ENCODE results near the gene EFS. TPM values are rescaled to one million over a fixed set of nuclear protein-coding genes. Genes with fewer than 3 reads are reported as not detected.
"Not testable (repeated sequence)": the region's sequence is repeated elsewhere in the genome, so short reads cannot be mapped to it uniquely, and the experiment has no call there.

Gene EFS
- total and polyA plus RNA-seq, 2 donors (not counting 1 experiment from before 2014, with no cell fraction given), result not detected

GRCh38 chr14:23401291-23401690, 36.3 kb upstream of the EFS start:
- WGBS (ENCODE audit: insufficient coverage), result 87% methylated on average over 3 of the region's 4 CpGs
- DNase-seq, result no peak
- Histone ChIP-seq H3K4me1 (ENCODE audit: control insufficient read depth in 2 of 2, insufficient read depth in 2 of 2, low read length in 2 of 2) (peaks cover 1 to 7% of the 10 kb centered on the region in 2 donors), H3K27ac (ENCODE audit: low read length in 2 of 2) (no peak overlapping the region), H2AFZ (ENCODE audit: insufficient read depth, low read depth, low read length, poor library complexity, severe bottlenecking) (no peak overlapping the region), H3K9me3 (ENCODE audit: control extremely low read depth in 1 of 3, control insufficient read depth in 2 of 3, insufficient read depth in 1 of 3, low read length in 2 of 3) (no peaks in the 10 kb centered on the region), H3K4me2 (replicated peaks; ENCODE audit: low read depth, low read length, poor library complexity, severe bottlenecking) (no peak overlapping the region), H3K27me3 (replicated peaks in 1 of 4; ENCODE audit: control extremely low read depth in 1 of 4, control insufficient read depth in 3 of 4, insufficient read depth in 4 of 4, low read length in 3 of 4) (peaks cover 0 to 23% (median 4%) of the 10 kb centered on the region in 4 experiments), H4K20me1 (ENCODE audit: control insufficient read depth, insufficient read depth, low read length, poor library complexity, severe bottlenecking) (no peaks in the 10 kb centered on the region), H3K9ac (ENCODE audit: low read length) (no peak overlapping the region), H3K4me3 (ENCODE audit: control extremely low read depth in 1 of 5, extremely low read depth in 1 of 5, insufficient read depth in 1 of 5, low read depth in 2 of 5, low read length in 4 of 5) (no peak overlapping the region), H3K79me2 (ENCODE audit: control insufficient read depth, insufficient read depth, low read length) (no peaks in the 10 kb centered on the region), H3K36me3 (replicated peaks in 1 of 2; ENCODE audit: control extremely low read depth in 1 of 2, control insufficient read depth in 1 of 2, extremely low read depth in 1 of 2, insufficient read depth in 2 of 2, low read length in 1 of 2) (no peaks in the 10 kb centered on the region)
- ChIA-PET CTCF (no interaction called here), POLR2A (no interaction called here)
- H3K27ac Mint-ChIP-seq, result no peak overlapping the region
- H3K4me3 Mint-ChIP-seq, result no peak overlapping the region
- H3K9me3 Mint-ChIP-seq (ENCODE audit: insufficient read depth), result no peaks in the 10 kb centered on the region
- intact Hi-C loops (cut with micrococcal nuclease), result no loop called here
- TF ChIP-seq, protein P1, sequence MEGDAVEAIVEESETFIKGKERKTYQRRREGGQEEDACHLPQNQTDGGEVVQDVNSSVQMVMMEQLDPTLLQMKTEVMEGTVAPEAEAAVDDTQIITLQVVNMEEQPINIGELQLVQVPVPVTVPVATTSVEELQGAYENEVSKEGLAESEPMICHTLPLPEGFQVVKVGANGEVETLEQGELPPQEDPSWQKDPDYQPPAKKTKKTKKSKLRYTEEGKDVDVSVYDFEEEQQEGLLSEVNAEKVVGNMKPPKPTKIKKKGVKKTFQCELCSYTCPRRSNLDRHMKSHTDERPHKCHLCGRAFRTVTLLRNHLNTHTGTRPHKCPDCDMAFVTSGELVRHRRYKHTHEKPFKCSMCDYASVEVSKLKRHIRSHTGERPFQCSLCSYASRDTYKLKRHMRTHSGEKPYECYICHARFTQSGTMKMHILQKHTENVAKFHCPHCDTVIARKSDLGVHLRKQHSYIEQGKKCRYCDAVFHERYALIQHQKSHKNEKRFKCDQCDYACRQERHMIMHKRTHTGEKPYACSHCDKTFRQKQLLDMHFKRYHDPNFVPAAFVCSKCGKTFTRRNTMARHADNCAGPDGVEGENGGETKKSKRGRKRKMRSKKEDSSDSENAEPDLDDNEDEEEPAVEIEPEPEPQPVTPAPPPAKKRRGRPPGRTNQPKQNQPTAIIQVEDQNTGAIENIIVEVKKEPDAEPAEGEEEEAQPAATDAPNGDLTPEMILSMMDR (IDR thresholded peaks at IDR 0.05), result no peak
- no peak for TF ChIP-seq EZH2 (IDR thresholded peaks at IDR 0.05; ENCODE audit: borderline replicate concordance, insufficient read depth, low read depth, low read length, poor library complexity, severe bottlenecking)
- peaks cover 42% of the 10 kb centered on the region for H3K27me3 Mint-ChIP-seq
- H3K4me1 Mint-ChIP-seq, result peaks cover 9% of the 10 kb centered on the region
- ATAC-seq (ENCODE audit: low read depth), result no peak

GRCh38 chr14:23400496-23401149, 35.7 kb upstream of the EFS start:
- intact Hi-C loops (cut with micrococcal nuclease); H3K4me1 Mint-ChIP-seq; H2AFZ ChIP-seq (ENCODE audit: insufficient read depth, low read depth, low read length, poor library complexity, severe bottlenecking); H3K9ac ChIP-seq (ENCODE audit: low read length); H4K20me1 ChIP-seq (ENCODE audit: control insufficient read depth, insufficient read depth, low read length, poor library complexity, severe bottlenecking); H3K79me2 ChIP-seq (ENCODE audit: control insufficient read depth, insufficient read depth, low read length); ATAC-seq (ENCODE audit: low read depth); POLR2A ChIA-PET; H3K36me3 ChIP-seq (replicated peaks in 1 of 2; ENCODE audit: control extremely low read depth in 1 of 2, control insufficient read depth in 1 of 2, extremely low read depth in 1 of 2, insufficient read depth in 2 of 2, low read length in 1 of 2); H3K9me3 Mint-ChIP-seq (ENCODE audit: insufficient read depth); H3K4me3 ChIP-seq (ENCODE audit: control extremely low read depth in 1 of 5, extremely low read depth in 1 of 5, insufficient read depth in 1 of 5, low read depth in 2 of 5, low read length in 4 of 5); CTCF ChIA-PET; H3K4me1 ChIP-seq (ENCODE audit: control insufficient read depth in 2 of 2, insufficient read depth in 2 of 2, low read length in 2 of 2); H3K4me3 Mint-ChIP-seq; DNase-seq; H3K9me3 ChIP-seq (ENCODE audit: control extremely low read depth in 1 of 3, control insufficient read depth in 2 of 3, insufficient read depth in 1 of 3, low read length in 2 of 3); H3K27ac Mint-ChIP-seq; H3K4me2 ChIP-seq (replicated peaks; ENCODE audit: low read depth, low read length, poor library complexity, severe bottlenecking); H3K27ac ChIP-seq (ENCODE audit: low read length in 2 of 2): not testable (repeated sequence)
- H3K27me3 Mint-ChIP-seq, result peaks cover 38% of the 10 kb centered on the region
- H3K27me3 ChIP-seq (replicated peaks in 1 of 4; ENCODE audit: control extremely low read depth in 1 of 4, control insufficient read depth in 3 of 4, insufficient read depth in 4 of 4, low read length in 3 of 4), result peaks cover 0 to 19% (median 4%) of the 10 kb centered on the region in 4 experiments
- 71% methylated on average over 16 of the region's 16 CpGs for WGBS (ENCODE audit: insufficient coverage)

Measured in B cell (primary cell).